ENCODE measurements around the gene ABCA6. TPM values are rescaled to one million over a fixed set of nuclear protein-coding genes. Genes with fewer than 3 reads are reported as not detected.
"Not testable (repeated sequence)": the region's sequence is repeated elsewhere in the genome, so short reads cannot be mapped to it uniquely, and the experiment has no call there.

The ABCA6 gene
- total RNA-seq (2014; rRNA removed; shearing (Covaris generic)): 0.10 TPM in 1 of 2 replicates, not detected in the other

GRCh38 chr17:69141431-69142174, at the start of gene ABCA6:
TSS of gene ABCA6 (minus strand) at chr17:69141895. CDS start at chr17:69140703, 1,192 bp downstream.
- peak; percentile 24 for DNase-seq (ENCODE audit: low read depth)

- DNase-seq (ENCODE audit: low read depth): no peak
Observed at GRCh38 chr17:69188796-69189195, 47.1 kb upstream of the ABCA6 start.

GRCh38 chr17:69188064-69188463, 46.4 kb upstream of the ABCA6 start:
- DNase-seq (ENCODE audit: low read depth): no peak

GRCh38 chr17:69187294-69187693, 45.6 kb upstream of the ABCA6 start:
- DNase-seq (ENCODE audit: low read depth): no peak

- peak; percentile 59 for DNase-seq (ENCODE audit: low read depth)
Observed at GRCh38 chr17:69179227-69179952, 37.7 kb upstream of the ABCA6 start.

GRCh38 chr17:69176457-69176795, 34.7 kb upstream of the ABCA6 start:
- no peak for DNase-seq (ENCODE audit: low read depth)

- peak; percentile 79 for DNase-seq (ENCODE audit: low read depth)
Observed at GRCh38 chr17:69175625-69176456, 34.1 kb upstream of the ABCA6 start.

- DNase-seq (ENCODE audit: low read depth): no peak
Observed at GRCh38 chr17:69175262-69175624, 33.5 kb upstream of the ABCA6 start.

GRCh38 chr17:69173118-69173517, 31.4 kb upstream of the ABCA6 start:
- no peak for DNase-seq (ENCODE audit: low read depth)

- DNase-seq (ENCODE audit: low read depth): no peak
Observed at GRCh38 chr17:69170377-69170776, 28.7 kb upstream of the ABCA6 start.

GRCh38 chr17:69168642-69169041, 26.9 kb upstream of the ABCA6 start:
- not testable (repeated sequence) for DNase-seq (ENCODE audit: low read depth)

GRCh38 chr17:69166957-69167356, 25.3 kb upstream of the ABCA6 start:
- DNase-seq (ENCODE audit: low read depth): no peak

- DNase-seq (ENCODE audit: low read depth): no peak
Observed at GRCh38 chr17:69164206-69164605, 22.5 kb upstream of the ABCA6 start.

- no peak for DNase-seq (ENCODE audit: low read depth)
Observed at GRCh38 chr17:69159418-69159817, 17.7 kb upstream of the ABCA6 start.

GRCh38 chr17:69154267-69154666, 12.6 kb upstream of the ABCA6 start:
- DNase-seq (ENCODE audit: low read depth): no peak

GRCh38 chr17:69150333-69150732, 8.6 kb upstream of the ABCA6 start:
- no peak for DNase-seq (ENCODE audit: low read depth)

GRCh38 chr17:69147460-69147859, 5.8 kb upstream of the ABCA6 start:
- DNase-seq (ENCODE audit: low read depth): no peak

- DNase-seq (ENCODE audit: low read depth): no peak
Observed at GRCh38 chr17:69144331-69145255, 2.9 kb upstream of the ABCA6 start.

- no peak for DNase-seq (ENCODE audit: low read depth)
Observed at GRCh38 chr17:69143683-69144231, 2.1 kb upstream of the ABCA6 start.

GRCh38 chr17:69143151-69143550, 1.5 kb upstream of the ABCA6 start:
- DNase-seq (ENCODE audit: low read depth): no peak

GRCh38 chr17:69142175-69142802, 594 bp upstream of the ABCA6 start:
- DNase-seq (ENCODE audit: low read depth): peak; percentile 14
